Activated T-helper 1 cell treated with Interleukin-2 at 50 U/mL for 16 hours (primary cell): ENCODE measurements around the gene PLCB4.
"Not testable (repeated sequence)": the region's sequence is repeated elsewhere in the genome, so short reads cannot be mapped to it uniquely, and the experiment has no call there.

Experiments
- DNase-seq: peaks from one replicate; pipeline ENCODE4 v3.0.0-alpha.2; 2020; ENCODE audit warnings: low read depth

Gene PLCB4

DNA sequence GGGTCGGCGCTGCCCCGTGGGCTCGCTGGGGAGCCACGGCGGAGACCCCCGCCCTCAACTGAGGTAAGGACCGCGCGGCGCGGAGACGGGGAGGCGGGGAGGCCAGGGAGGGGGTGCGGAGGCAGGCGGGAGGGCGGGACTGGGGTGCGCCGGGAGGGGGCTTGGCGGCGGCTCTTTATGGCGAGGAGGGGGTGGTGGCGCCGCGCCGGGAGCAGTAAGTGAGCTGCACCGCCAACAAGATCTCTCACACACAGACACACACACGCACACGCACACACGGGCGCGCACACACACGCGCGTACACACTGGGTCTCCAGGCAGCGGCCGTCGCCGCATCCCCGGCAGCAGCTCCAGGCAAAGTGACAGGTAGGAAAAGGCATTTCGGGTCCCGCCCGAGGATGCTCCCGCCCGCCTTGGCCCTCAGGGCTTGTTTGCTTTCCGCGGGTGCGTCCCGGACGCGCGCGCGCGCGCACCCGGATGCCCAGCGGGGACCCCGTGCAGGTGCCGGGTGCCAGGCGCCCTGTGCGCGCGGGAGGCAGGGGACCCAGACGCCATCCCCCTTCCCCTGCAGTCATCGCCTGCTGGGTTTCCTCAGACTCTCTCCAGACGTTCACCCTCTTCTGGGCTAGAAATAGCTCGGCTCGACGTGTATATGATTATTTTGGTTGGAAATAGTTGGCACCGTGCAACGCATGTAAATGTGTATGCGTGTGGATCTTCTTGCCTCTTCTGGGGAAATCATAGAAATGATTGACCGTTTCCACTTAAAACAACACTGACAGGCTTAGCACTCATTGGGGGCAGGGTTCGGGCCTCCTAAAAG, at the start of gene PLCB4:
PLCB4 (plus strand) TSS at position 247 of the 823 bp plus-strand sequence. CDS start 238,728 bp downstream, outside the sequence.
- no peak for DNase-seq

DNA sequence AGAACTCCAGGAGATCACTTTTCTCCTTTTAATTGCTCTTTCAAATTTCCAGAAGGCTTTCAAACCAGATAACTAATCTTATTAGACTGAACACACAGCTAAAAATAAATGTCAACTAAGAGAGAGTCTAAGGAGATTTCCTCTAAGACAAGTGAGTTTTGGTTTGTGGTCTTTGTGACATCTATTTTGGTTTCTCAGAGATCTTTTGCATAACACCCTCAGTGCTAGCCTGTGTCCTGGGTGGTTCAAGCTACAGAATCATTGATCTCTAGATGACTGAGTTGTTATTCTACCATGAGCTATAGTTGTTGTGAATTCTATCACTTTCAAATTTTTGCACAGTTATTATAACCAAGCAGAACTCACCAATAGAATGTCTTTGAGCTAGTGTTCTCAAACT, 49.1 kb upstream of the PLCB4 start:
- no peak for DNase-seq

DNA sequence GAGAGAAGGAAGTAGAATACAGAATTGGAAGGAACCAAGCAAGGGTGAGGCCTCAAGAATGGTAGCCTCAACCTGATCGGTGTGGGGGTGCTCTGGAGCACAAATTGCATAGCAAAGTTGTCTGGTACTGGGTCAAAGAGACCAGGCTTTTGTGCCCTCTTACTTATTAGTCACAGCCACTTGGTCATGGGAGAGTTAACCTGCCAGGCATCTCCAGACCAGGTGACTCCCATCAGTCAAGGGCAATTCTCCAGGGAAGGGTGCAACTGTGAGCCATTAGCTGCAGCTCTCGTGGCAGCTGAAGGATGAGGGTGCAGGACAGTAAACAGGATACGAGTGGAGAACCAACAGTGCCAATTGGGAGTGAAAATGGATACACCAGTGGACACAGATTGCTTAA, 47.7 kb upstream of the PLCB4 start:
- DNase-seq = no peak

DNA sequence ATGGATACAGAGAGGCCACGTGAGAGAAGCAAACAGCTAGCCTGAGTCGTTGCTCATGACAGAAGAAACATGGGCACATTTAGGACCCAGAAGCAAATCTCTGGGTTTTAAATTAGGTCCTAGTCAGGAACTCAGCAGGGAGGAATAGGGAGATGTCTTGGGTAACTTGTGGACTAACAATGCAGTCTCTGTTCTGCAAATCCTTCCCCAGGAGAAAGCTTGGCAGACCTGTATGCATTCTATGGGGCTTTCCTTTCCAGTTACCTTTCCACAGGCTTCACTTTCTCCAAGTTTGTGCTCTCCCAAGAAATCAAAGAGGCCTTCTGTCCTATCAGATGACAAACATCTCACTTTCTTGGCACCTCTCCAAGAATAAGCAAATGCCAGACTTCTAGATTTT, 47.2 kb upstream of the PLCB4 start:
- DNase-seq = no peak

DNA sequence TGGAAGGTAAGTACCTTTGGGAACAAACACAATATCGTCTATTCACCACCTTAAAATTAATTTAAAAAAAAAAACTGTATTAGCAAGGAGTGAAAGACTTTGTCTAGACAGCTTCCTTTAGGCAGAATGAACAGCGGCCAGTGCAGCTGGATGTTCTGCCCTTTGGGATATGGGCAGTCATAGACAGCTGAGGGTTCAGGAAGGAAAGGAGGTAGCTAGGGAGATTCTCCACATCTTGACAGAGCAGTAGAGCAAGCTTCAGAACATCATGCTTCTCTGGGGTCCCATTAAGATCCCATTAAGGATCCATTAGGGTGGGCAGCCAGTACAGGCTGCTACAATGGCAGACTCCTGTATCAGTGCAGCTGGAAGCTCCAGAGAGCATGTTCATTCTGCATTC, 46.5 kb upstream of the PLCB4 start:
- DNase-seq = no peak

DNA sequence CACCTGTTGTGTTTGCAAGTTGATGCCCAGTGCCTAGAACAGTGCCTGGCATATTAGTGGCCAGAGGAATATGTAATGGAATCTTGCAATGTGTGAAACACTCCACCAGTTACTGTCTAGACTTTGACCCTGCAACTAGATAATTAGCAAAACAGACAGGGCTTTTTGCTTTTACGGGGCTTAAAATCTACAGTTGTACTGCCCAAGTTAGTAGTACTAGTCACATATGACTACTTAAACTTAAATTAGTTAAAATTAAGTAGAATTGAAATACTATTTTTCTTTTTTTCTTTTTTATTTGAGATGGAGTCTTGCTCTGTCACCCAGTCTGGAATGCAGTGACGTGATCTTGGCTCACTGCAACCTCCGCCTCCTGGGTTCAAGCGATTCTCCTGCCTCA, 44.3 kb upstream of the PLCB4 start:
- no peak for DNase-seq

DNA sequence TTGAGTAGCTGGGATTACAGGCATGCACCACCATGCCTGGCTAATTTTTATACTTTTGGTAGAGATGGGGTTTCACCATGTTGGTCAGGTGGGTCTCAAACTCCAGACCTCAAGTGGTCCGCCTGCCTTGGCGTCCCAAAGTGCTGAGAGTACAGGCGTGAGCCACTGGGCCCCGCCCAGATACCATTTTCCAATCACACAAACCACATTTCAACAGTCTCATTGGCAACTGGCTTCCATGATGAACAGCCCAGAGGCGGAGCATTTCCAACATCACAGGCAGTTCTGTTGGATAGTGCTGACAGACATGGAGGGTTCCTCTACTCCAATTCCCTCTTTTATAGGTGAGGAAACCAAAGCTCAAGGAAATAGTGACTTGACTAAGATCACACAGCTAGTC, 43.9 kb upstream of the PLCB4 start:
- DNase-seq = no peak

DNA sequence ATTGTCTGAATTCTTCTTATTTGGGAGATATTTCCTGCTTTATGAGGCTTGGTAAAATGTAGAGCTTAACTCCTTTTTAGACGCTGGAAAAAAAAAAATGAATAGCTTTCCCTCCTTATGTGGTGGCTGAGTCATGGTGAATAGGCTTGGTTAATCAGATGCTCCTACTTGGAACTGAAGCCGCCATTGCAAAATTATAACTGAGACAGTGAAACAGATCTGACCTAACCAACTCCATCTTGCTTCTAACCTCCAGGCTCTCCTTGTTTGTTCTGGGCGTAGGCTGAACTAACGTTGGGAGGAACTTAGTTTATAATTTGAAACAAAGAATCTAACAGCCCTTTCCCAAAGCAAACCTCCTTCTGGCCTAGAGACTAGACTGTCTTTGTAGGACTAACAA, 43.2 kb upstream of the PLCB4 start:
- DNase-seq = no peak

DNA sequence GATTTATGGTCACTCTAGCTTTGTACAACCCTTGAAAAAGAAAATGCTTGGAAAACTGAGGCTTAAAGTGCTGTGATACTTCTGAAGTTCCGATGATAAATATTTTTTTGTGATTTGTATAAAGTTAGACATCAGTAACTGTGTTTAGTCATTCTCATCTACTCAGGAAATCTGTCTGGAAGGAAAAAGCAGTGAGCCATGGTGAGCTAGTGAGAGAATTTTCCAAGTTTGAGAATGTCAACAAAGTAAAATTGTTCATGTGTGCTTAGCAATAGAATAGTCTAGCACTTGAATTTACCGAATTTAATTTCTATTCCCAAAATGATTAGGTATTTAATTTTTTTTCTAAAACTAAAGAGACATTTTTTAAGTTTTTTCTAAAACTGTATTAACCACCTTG, 41.3 kb upstream of the PLCB4 start:
- DNase-seq = no peak

DNA sequence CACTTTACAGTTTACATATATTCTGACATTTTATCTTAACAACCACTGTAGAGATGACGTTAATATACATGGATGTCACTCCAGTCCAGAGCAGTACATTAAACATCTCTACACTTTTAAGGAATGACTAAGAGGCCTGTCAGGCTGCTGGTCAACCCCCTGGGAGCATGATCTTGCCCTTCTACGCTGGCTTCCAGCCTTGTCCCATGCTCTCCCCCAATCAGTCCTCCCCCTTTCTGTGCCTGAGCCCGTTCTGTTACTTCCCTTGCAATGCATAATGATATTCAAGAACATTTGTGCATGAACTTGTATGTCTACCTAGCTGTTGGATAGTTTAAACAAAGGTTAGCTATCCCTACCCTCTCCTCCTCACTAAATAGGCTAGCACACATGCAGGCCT, 40.5 kb upstream of the PLCB4 start:
- DNase-seq = no peak

DNA sequence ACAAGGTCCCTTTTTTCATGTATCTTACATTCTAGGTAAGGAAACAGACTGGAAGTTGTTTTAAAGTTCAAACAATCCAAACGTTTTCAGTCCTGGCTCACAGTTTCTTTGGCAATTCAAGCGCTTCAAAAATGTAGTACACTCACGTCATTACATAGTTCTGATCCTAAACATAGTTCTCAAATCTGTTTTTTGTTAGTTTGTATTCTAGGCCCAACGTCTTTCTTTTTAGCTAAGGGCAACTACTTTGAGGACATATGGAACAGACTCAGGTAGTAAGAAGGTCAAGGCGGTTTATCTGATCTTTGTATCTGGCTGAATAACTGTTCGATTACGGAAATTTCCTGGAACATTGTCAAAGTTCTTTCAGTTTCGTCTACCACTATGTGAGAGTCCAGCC, 36.9 kb upstream of the PLCB4 start:
- DNase-seq = no peak

DNA sequence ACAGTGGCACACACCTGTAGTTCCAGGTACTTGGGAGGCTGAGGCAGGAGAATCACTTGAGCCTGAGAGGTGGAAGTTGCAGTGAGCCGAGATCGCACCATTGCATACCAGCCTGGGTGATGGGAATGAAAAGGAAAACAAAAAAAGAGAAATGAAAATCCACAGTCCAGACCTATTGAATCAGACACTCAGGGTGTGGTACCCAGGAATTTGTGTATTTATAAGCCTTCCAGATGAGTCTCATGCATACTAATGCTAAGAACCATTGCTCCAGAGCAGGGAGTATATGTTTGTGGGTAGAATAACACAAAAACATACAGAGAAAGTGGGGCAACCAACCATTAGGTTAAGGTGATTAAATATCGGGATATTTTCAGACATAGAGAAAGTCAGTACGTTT, 36.1 kb upstream of the PLCB4 start:
- DNase-seq = no peak

DNA sequence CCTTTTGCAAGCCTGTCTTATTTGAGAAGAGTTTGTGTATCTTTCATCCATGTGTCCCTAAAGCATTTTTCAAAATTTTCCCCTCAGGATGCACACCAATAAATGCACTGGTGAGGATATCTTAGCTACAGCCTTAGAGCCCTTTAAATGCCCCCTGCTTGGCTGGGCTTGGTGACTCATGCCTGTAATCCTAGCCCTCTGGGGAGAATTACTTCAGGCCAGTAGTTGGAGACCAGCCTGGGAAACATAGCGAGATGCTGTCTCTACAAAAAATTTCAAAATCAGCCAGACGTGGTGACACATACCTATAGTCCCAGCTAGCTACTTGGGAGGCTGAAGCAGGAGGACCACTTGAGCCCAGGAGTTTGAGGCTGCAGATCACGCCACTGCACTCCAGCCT, 33.8 kb upstream of the PLCB4 start:
- no peak for DNase-seq

DNA sequence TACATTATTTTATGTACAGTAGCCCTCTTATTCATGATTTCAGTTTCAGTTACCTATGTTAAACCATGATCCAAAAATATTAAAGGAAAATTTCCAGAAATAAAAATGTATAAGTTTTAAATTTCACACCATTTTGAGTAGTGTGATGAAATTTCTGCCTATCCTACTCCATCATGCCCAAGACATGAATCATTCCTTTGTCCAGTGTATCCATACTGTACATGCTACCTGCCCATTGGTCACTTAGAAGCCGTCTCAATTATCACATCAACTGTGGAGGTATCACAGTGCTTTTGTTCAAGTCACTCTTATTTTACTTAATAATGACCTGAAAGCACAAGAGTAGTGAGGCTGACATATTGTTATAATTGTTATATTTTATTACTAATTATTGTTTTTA, 32.3 kb upstream of the PLCB4 start:
- no peak for DNase-seq

DNA sequence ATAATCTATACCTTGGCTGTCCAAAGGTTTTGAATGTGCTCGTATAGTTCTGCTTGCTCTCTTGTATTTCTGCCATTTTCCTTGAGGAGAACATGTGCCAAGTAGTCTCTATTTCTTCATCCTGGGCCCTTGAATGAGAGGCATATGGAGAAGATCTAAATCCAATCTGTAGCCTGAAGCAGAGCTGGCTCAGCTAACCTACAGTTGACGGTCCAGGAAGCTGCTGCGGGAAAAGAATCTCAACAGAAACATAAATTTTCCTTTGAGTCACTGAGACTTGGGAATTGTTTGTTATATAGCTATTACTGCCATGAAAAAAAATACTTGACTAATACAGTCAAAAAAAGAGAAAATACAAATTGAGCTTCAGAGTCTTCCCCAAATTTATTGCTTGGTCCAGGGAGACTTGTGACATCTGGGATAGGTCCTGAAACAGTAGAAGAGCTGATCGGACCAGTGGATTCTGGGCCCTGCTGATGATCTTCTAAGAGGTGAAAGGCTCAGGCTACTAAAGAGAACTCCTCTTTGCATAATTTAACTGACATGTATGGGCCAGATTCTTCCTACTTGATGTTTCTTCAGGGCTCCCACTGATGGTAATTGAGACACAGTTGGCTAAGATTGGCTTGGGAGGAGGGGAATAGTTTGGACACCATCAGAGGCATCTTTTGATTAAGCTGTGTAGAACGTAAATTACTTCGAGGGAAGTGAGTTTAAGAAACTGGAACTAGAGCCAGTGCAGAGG, 29.9 kb upstream of the PLCB4 start:
- DNase-seq = no peak

DNA sequence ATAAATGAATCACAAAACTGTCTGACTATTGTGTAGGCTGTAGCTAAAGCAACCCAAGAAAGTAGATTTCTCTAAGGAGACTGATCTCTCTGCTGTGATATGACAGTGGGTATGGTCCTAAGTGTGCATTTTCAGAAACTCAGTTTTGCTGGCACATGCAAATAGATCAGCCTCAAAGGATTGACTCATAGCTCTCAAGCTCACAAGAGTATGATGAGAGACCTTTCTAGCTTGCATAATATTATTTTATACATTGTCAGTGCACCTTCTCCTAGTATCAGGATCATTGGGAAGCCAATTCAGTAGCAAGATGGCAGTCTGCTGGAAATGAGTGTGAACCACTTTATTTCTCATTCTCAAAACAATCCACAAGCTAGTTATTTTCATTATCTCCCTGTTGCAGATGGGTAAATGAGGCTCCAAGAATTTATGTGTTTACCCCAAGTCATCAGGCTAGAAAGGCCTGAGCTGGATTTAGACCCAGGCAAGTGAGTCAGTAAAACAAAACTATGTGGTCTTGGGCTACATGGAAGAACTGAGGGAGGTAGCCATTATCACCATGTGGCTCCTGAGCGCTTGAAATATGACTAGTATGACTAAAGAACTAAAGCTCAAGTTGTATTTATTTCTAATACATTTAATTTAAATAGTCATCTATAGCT, 27.9 kb upstream of the PLCB4 start:
- DNase-seq = no peak

DNA sequence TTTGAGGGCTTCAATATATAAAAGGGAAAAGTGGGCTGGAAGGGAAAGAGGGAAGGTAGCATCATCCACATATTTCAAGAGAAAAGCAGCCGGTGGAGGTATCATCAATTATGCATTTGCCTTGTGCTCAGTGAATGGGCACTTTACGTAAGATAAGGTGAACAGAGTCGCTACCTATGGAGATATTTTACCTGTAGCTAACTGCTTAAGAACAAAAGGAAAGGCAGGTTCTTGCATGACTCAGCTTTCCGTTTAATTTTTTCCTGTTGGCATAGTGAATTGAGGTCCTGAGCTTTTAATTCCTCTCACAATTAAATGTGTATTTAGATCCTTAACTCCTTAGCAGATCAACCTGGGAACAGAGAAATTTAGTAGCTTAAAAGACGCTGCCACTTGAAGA, 25.5 kb upstream of the PLCB4 start:
- no peak for DNase-seq

DNA sequence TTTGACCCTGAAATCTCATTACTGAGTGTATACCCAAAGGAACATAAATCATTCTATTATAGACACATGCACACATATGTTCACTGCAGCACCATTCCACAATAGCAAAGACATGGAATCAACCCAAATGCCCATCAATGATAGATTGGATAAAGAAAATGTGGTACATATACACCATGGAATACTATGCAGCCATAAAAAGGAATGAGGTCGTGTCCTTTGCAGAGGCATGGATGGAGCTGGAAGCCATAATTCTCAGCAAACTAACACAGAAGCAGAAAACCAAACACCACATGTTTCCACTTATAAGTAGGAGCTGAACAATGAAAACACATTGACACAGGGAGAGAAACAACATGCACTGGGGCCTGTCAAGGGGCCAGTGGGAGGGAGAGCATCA, 21.0 kb upstream of the PLCB4 start:
- not testable (repeated sequence) for DNase-seq

DNA sequence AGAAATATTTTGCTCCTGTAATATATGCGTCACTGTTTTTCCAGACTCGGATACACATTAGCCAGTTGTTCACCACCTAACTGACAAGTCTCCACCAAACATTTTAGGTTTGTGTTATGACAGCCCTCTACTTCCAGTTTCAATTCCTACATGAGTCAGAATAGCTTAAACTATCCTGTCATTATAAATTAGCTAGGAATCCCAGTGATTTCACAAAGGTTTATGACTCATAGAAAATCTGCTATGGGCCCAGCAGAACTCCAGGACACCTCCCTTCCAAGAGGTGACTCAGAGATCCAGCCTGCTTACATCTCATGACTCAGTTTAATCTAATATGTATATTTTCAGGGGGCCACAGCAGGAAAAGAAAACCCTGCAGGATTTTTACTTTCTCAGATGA, 17.4 kb upstream of the PLCB4 start:
- DNase-seq = no peak

DNA sequence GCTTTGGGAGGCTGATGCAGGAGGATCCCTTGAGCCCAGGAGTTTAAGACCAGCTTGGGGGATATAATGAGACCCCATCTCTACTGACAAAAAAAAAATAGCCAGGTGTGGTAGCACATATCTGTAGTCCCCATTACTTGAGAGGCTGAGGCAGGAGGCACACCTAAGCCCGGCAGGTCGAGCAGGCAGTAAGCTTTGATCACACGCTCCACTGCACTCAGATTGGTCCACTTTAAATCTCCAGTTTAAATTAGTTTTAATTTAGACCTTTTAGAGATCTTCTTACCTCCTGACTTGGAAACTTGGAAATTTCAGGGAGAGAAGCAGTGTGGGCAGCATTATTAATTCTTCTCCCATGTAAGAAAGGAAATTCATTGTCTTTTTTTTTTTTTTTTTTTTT, 16.8 kb upstream of the PLCB4 start:
- DNase-seq = no peak

DNA sequence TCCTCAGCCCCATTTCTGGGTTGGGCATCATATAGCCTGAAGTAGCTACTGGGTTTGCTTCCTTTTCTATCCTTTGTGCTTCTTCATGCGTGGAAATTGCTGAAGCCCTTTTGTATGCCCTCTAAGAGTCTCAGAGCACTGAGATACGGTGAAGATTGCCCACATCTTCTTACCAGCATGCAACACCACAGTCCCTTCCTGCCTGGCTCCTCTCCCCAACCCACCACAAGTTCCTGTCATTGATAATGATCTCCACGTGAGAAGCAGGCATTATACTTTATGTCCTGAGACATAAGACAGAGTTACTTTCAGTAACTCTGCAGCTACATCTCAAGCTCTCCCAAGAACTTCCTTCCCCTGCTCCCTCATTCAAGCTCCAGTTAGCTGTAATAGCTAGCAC, 15.8 kb upstream of the PLCB4 start:
- DNase-seq = no peak

DNA sequence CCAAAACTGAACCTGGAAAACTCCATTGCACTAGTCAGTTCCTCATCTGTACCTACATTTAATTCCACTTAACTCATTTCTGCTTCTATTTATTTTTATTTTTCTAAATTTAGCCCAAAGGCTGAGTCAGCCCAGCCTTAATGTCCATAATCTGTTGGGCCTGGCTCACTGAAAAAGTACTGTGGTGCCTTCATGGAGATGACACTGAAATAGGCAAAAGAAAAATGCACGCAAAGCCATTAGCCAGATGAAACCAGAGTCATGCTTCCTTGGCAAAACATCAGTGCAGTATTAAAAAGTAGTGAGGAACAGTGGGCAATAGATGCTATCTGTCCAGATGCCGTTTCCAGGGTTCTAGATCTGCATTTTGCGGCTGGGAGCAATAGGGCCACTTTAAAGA, 14.7 kb upstream of the PLCB4 start:
- no peak for DNase-seq

DNA sequence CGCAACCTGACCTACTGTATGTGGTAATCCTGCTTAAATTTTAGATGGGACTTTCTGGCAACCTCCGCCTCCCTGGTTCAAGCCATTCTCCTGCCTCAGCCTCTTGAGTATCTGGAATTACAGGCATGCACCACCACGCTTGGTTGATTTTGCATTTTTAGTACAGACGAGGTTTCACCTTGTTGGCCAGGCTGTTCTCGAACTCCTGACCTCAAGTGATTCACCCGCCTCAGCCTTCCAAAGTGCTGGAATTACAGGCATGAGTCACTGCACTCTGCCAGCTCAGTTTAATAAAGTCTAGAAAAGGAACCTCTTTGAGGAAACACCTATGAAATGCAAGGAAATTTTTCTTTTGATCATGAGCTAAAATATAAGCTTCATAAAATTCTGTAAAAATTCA, 9.0 kb upstream of the PLCB4 start:
- no peak for DNase-seq
